HG03139 (cell line): ENCODE data around the gene CLCN2.
"Not testable (repeated sequence)": the region's sequence is repeated elsewhere in the genome, so short reads cannot be mapped to it uniquely, and the experiment has no call there.

Experiments used
- ATAC-seq: cut with Tn5 transposase; IDR thresholded peaks from one replicate; pipeline ENCODE4 v1.9.1; 2021; ENCODE audit not compliant: unreplicated experiment

CLCN2 gene

DNA sequence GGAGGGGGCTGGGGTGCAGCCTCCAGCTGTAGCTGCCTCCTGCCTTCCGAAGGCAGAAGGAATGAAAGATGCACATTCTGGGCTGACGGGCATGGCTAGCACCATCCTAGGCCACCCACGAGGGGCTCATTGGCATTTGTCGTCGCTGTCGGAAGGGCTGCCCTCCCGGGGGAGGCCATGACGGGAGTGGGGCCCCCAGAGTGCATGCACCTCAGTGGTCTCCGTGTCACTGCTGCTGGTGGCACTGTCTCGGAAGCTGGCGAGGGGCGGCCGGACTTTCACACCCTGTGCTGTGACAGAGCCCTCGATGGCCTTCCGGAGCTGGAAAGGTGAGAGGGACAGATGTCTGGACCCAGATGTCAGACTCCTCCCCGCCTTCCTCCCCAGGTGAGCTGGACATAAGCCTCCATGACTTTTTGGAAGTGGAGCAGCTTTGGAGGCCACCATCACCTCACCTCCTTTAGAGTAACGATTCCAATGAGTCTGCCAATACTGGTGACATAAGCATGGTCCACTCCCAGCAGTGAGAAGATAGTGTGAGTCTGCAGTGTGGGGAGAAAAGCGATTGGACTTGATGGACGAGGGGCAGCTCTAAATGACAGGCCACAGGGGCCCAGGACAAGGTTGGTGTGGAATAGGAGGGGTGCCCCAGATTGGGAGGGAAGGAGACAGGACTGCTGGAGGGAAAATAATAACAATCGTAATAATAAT, 14.8 kb downstream of the CLCN2 start:
- no peak for ATAC-seq

DNA sequence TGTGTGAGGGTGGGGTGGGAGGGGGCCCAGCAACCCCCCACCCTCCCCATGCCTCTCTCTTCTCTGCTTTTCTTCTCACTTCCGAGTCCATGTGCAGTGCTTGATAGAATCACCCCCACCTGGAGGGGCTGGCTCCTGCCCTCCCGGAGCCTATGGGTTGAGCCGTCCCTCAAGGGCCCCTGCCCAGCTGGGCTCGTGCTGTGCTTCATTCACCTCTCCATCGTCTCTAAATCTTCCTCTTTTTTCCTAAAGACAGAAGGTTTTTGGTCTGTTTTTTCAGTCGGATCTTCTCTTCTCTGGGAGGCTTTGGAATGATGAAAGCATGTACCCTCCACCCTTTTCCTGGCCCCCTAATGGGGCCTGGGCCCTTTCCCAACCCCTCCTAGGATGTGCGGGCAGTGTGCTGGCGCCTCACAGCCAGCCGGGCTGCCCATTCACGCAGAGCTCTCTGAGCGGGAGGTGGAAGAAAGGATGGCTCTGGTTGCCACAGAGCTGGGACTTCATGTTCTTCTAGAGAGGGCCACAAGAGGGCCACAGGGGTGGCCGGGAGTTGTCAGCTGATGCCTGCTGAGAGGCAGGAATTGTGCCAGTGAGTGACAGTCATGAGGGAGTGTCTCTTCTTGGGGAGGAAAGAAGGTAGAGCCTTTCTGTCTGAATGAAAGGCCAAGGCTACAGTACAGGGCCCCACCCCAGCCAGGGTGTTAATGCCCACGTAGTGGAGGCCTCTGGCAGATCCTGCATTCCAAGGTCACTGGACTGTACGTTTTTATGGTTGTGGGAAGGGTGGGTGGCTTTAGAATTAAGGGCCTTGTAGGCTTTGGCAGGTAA, 15.9 kb downstream of the CLCN2 start:
- no peak for ATAC-seq

DNA sequence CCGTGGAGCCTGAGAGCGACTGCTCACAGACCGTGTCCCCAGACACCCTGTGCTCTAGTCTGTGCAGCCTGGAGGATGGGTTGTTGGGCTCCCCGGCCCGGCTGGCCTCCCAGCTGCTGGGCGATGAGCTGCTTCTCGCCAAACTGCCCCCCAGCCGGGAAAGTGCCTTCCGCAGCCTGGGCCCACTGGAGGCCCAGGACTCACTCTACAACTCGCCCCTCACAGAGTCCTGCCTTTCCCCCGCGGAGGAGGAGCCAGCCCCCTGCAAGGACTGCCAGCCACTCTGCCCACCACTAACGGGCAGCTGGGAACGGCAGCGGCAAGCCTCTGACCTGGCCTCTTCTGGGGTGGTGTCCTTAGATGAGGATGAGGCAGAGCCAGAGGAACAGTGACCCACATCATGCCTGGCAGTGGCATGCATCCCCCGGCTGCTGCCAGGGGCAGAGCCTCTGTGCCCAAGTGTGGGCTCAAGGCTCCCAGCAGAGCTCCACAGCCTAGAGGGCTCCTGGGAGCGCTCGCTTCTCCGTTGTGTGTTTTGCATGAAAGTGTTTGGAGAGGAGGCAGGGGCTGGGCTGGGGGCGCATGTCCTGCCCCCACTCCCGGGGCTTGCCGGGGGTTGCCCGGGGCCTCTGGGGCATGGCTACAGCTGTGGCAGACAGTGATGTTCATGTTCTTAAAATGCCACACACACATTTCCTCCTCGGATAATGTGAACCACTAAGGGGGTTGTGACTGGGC, 16.7 kb downstream of the CLCN2 start:
- no peak for ATAC-seq

DNA sequence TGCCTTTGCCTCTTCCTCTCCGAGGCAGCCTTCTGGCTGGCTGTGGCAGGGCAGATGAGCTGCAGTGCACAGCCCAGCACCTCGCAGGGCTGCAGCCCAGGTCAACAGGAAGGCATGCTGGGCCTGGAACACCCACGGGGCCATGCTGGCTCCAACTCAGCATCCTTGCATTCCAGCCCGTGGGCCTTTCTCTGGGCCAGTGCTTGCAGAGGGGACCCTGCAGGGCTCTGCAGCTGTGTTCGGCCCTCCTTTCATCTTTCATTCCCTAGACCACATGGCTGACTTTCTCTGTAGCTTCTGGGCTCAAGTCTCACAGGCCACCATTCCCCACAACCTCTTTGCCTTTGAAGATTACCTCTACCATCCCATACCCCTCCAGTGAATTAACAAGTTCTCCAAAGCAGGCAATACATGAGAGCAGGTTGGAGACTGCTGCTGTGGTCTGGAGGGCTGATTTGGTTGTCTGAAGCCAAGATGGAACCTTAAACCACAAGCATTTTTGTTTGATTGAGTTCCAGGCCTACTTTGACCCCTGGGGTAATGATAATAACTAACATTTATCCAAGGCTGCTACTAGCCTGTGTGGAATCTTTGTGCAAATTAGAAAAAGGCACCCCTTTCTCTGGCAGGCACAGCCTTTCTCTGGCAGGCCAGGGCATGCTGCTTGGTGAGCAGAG, 18.1 kb downstream of the CLCN2 start:
- ATAC-seq = no peak

DNA sequence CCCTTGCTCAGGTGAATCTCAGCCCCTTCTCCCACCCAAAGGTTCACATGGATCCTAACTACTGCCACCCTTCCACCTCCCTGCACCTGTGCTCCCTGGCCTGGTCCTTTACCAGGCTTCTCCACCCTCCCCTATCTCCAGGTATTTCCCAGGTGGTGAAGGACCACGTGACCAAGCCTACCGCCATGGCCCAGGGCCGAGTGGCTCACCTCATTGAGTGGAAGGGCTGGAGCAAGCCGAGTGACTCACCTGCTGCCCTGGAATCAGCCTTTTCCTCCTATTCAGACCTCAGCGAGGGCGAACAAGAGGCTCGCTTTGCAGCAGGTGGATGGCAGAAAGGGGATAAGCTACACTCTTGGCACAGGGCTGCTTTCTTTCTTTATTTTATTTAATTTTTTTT, 19.5 kb downstream of the CLCN2 start:
- no peak for ATAC-seq

DNA sequence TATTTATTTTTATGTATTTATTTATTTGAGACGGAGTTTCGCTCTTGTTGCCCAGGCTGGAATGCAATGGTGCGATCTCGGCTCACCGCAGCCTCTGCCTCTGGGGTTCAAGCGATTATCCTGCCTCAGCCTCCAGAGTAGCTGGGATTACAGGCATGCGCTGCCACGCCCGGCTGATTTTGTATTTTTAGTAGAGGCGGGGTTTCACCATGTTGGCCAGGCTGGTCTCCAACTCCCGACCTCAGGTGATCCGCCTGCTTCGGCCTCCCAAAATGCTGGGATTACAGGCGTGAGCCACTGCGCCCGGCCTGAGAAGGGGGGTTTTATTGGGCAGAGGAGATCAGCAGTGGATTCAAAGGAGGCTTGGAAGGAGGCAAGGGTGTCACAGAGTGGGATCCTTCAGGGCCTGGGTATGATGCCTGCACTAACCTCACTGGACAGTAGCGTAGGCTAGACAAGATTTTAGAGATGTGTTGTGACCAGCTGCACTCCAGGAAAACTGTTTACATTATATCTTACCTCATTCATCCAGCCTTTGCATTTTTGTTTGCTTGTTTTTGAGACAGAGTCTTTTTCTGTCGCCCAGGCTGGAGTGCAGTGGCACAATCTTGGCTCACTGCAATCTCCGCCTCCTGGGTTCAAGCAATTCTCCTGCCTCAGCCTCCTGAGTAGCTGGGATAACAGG, 21.8 kb downstream of the CLCN2 start:
- not testable (repeated sequence) for ATAC-seq

DNA sequence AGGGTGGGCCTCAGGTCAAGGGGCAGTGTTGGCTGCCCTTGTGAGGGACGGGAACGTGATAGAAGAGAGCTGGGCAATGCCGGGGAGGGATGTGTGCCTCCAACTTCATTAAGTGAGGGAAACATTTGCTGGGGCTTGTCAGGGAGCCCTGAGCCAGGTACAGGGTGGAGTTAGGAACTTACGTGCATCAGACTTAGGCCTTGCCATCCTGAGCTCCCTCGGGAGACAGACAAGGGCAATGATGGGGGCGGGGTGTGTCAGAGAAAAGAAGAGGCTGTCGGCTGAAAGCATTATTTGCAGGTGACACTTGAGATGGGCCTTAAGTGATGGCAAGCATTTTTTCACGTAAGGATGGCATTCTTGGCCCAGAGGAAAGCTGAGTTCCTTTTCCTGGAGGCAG, 22.4 kb downstream of the CLCN2 start:
- ATAC-seq = no peak

DNA sequence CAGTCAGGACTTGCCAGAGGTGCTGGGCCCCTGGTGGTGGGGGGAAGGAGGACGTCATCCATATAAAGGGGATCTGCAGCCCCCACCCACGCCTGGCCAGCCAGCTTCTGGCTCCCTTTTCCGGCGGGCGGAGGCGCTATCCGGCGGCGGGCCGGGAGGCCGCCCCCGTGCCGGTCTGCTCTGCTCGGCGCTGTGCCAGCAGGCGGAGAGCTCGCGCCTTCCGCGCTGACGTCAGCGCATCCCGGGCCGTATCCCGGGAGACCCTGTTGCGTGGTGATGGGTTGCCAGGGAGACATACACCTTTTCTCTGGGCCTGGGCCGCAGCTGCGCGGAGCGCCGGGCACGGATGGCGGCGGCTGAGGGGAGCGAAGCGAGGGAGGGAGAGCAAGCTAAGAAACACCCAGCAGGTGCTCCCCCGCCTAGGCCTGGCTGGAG, 22.9 kb downstream of the CLCN2 start:
- ATAC-seq = no peak

DNA sequence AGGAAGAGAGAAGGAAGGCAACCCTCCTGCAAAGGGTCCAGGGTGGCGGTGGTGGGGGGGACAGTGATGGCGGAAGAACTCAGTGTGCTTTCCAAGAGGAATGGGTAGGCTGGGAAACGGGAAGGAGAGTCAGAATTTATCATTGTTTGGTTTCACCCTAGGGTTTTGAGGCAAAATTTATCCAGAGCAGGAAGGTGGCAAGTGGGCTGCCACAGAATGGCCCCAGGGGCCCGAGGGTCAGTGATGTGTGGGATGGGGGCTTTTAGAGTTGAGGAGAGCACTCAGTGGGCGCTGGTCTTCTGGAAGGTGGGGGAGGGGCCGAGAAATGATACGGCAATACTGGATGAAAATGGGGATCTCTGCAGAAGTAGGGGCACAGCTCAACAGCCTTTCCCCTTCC, 23.4 kb downstream of the CLCN2 start:
- ATAC-seq = no peak

DNA sequence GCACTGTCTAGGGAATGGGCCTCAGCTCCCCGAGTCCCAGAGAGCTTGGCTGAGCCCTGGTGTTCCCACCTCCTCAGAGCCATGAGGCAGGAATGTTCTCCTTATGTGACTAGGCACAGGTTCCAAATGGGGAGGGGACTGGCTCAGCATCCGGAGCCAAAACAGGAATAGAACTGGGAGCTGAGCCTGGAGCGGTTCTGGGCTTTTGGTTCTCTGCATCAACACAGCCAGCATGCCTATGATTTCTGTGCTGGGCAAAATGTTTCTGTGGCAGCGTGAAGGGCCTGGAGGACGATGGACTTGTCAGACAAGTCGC, 24.0 kb downstream of the CLCN2 start, which contains the start of gene FAM131A:
Gene FAM131A, plus strand, starts transcription at position 202 of the 316 bp plus-strand sequence. Its CDS starts 31 bp downstream, at position 233.
- ATAC-seq = no peak

DNA sequence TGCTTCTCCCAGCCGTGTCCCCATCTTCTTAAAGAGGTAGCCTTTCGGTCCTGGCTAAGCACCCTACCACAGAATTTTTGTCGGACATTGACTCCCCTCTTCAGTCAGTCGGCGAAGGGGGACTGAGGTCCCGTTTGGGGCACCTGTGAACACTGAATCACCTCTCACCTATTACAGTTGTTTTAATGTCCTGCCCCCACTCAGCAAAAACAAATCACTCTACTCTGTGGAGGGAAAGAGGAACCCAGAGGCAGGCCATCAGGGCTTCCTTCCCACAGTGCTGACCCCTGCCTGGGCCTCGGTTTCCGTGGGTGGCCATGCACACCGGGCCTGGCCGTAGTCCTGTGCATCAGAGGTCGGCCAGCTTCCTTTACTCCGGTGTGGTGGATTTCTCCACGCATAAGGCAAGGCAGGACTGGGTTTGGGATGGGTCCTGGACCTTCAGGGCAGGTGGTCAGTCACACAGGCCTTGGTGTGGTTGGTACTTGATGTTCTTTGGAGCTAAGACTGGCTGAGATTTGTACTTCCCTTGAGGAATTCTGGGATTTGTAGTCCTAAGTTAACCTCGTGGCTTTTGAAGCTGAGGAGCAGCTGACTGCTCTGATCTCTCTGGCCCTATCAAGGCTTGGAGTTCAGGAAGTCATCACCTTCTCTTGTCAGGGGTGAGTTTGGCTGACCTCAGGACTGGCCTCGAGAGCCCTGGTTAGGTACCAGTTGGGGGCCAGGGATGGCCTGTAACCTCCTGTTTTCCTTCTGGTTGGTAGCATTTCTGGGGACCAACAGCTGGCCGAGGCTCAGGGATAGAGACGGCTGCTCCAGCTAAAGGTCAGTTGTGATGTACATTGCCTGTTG, 24.6 kb downstream of the CLCN2 start:
- ATAC-seq = no peak

DNA sequence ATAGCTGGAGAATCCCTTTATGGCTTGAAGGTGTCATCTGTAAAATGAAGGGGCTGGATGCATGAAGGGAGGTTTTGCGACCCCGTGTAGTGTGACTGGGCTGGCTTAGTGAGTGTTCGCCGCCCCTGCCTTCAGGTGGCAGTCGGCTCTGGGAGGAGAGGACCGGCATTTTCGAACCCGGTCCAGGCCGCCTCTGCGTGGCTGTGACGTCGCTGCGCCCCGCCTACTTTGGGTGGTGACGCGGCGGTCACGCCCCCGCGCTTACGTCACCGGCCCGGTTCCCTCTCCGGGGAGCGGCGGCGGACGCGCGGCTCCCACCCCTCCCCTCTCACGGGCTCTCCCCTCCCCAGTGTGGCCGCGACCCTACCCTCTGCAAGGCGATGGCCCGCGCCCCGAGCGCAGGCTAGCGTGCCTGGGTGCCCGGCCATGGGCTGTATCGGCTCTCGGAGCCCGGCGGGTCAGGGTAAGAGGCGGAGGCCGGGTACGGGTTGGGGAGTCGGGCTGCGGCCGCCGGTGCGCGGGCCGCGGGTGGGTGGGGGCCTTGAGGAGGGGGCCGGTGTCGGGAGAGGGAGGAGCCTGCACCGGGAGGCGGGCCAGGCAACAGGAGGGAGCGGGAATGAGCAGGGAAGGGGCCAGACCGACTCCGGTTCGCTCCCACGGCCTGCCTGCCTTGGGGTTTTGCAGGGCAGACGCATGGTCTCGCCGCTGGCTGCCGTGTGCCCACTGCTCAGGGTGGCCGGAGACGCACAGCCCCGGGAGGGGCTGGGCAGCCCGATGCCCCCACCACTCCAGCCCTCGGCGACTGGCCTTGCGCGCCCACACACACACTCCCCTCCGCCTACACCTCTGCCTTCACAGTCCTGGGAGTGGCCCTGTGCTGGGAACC, 25.5 kb downstream of the CLCN2 start:
- peak; percentile 57 for ATAC-seq

DNA sequence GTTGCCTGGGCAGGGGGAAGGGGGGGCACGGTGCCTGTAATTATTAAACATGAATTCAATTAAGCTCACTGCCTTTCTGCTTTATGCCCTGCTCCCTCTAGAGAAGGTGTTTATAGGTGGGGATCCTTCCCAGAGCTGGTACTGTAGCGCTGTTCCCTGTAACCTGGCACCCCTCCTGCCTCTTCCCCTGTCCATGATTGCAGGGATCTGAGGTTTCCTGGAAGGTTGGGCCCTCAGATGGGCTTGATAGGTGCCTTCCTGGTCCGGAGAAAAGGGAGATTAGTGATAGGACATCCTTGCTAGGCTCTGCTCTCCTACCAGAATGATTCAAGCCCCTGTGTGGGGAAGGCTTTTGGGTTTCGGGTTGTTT, 26.1 kb downstream of the CLCN2 start:
- ATAC-seq = no peak

DNA sequence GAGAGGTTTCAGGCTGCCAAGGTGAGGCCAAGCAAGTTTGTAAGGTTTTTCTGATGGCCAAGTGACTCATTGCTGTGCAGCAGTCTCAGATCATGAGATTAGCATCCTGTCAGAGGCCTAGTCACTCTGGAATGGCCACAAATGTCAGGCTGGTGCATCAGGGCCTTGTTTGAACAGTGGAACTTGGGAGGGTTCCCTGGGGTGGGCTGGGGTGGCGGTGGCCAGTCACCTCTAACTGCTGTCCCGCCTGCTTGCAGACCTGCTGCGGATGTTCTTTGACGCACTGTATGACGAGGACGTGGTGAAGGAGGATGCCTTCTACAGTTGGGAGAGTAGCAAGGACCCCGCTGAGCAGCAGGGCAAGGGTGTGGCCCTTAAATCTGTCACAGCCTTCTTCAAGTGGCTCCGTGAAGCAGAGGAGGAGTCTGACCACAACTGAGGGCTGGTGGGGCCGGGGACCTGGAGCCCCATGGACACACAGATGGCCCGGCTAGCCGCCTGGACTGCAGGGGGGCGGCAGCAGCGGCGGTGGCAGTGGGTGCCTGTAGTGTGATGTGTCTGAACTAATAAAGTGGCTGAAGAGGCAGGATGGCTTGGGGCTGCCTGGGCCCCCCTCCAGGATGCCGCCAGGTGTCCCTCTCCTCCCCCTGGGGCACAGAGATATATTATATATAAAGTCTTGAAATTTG, 26.8 kb downstream of the CLCN2 start:
- no peak for ATAC-seq

DNA sequence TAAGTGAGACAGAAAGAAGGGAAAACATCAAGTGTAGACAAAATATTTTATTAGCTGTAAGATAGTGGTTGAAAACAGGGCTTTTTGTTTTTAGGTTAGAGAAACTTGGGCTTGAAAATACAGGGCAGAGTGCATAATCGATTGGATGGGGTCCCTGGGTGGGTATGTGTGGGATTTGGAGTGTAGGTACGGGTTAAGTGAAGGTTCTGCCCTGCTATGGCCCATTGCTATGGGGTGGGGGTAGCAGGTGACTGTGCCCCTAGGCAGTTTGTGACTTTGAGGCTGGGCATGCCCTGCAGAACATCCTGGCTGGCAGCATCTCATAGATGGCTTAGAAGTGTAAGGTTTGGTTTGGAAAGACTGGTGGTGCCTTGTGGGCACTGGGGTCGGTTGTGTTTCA, 27.7 kb downstream of the CLCN2 start:
- no peak for ATAC-seq

DNA sequence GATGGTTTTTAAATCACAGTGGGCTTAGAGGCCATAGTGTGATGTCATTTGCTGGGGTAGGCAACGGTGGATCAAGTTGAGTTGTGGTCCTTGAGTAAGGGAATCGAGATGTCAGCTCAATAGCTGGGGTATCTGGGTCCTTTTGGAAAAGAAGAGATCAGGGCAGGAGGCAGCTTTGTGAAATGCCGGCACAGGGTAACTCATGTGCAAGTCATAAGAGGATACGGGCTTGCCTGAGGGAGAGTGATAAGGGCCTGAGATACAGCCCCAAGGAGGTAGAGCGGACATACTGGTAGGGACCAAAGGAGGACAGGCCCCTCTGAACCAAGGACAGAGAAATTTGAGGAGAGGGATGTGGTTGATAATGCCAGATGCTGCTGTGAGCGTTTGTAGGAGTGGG, 28.2 kb downstream of the CLCN2 start:
- no peak for ATAC-seq

DNA sequence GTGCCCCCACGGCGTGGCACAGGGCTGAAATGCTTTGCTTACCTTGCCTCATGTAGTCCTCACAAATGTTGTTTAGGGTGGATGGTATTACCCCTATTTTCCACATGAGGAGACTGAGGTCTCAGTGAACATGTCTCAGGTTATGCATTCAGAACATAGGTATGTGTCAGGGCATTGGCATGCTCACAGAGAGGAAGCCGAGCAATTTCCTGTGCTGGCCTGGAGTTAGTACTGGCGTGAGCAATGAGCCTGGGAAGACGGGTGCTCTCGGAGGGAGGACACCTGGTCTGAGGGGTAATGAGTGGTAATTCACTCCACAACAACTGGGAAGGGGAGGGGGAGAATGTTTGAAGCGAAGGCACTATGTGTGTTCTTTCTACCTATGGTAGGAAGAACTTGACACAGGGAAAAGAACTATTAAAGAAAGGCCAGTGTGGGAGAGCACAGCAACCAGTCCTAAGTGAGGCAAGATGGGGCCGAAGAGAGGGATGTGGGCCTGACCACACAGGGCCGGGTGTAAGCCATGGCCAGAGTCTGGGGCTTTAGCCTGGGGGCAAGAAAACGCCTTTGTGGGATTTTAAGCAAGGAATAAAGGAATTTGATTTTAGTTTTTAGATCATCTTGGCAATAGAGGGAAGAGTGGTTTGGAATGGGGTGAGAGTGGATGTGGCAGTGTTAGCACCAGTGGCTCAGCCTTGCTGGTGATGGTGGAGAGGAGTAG, 28.9 kb downstream of the CLCN2 start:
- no peak for ATAC-seq

DNA sequence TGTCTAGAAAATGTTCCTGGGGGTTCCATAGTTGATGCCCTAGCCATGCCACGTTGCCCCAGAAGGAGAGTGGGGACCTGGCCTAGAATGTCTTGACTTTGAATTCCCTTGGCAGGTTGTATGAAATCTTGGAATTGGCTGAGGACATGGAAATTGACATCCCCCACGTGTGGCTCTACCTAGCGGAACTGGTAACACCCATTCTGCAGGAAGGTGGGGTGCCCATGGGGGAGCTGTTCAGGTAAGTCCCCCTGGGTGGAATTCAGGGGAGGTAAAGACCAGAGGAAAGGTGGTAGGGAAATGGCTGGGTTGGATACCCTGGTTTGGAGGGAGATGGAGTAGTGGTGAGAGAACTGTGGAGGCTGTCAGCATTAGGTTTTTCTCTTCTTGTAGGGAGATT, 32.9 kb downstream of the CLCN2 start:
- ATAC-seq = no peak
